ENCODE results near the gene KCTD7.

GRCh38 chr7:66667023-66667728 is 38.5 kb downstream of the KCTD7 start:
- TF ChIP-seq, protein P1, sequence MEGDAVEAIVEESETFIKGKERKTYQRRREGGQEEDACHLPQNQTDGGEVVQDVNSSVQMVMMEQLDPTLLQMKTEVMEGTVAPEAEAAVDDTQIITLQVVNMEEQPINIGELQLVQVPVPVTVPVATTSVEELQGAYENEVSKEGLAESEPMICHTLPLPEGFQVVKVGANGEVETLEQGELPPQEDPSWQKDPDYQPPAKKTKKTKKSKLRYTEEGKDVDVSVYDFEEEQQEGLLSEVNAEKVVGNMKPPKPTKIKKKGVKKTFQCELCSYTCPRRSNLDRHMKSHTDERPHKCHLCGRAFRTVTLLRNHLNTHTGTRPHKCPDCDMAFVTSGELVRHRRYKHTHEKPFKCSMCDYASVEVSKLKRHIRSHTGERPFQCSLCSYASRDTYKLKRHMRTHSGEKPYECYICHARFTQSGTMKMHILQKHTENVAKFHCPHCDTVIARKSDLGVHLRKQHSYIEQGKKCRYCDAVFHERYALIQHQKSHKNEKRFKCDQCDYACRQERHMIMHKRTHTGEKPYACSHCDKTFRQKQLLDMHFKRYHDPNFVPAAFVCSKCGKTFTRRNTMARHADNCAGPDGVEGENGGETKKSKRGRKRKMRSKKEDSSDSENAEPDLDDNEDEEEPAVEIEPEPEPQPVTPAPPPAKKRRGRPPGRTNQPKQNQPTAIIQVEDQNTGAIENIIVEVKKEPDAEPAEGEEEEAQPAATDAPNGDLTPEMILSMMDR (IDR thresholded peaks at IDR 0.05; ENCODE audit: low read depth, low read length, poor library complexity, severe bottlenecking), result no peak
- no peak for TF ChIP-seq EZH2phosphoT487 (IDR thresholded peaks at IDR 0.05; ENCODE audit: borderline replicate concordance, low read length)
